WTC11 (cell line): ENCODE measurements around the gene LAMA2. TPM values are rescaled to one million over a fixed set of nuclear protein-coding genes. Genes with fewer than 3 reads are reported as not detected.

Experiments
- ATAC-seq: fragments of 200-7000 bp; cut with Tn5 transposase; 2 replicates; pipeline ENCODE4 v1.10.0; 2021; ENCODE audit warnings: mild to moderate bottlenecking, moderate library complexity
- CTCF ChIA-PET: fragments of 300-600 bp; sonication (Branson Sonifier 250); formaldehyde crosslinking; loops from one replicate; lab custom pipeline; 2021; ENCODE audit warnings: antibody characterized with exemption; lab: Charles Lee
- POLR2A ChIA-PET: fragments of 350-600 bp; sonication (Branson Sonifier 250); formaldehyde crosslinking; loops from one replicate; lab custom pipeline; 2021; ENCODE audit warnings: antibody characterized with exemption; lab: Charles Lee
- DNase-seq: peaks from one replicate; pipeline ENCODE4 v3.0.0; 2021; ENCODE audit warnings: low spot score
- H3K27ac Mint-ChIP-seq: 2 replicates; pipeline ENCODE4 v1.8.0; 2021; ENCODE audit warnings: mixed read lengths
- H3K27me3 Mint-ChIP-seq: 2 replicates; pipeline ENCODE4 v1.8.0; 2021; ENCODE audit warnings: low read depth, mild to moderate bottlenecking, moderate library complexity, mixed read lengths
- H3K36me3 Mint-ChIP-seq: 2 replicates; pipeline ENCODE4 v1.8.0; 2021; ENCODE audit warnings: mixed read lengths
- H3K4me1 Mint-ChIP-seq: 2 replicates; pipeline ENCODE4 v1.8.0; 2022; ENCODE audit warnings: mixed read lengths
- H3K4me3 Mint-ChIP-seq: 2 replicates; pipeline ENCODE4 v1.8.0; 2021; ENCODE audit warnings: mild to moderate bottlenecking, moderate library complexity, mixed read lengths
- H3K9me3 Mint-ChIP-seq: 2 replicates; pipeline ENCODE4 v1.8.0; 2021; ENCODE audit warnings: mixed read lengths
- ATF3 ChIP-seq: sonication (generic); formaldehyde crosslinking; conservative IDR thresholded peaks from 2 replicates; pipeline ENCODE4 v1.8.1; 2022; ENCODE audit warnings: mild to moderate bottlenecking, missing genetic modification reagents
- E2F1 ChIP-seq: sonication (generic); formaldehyde crosslinking; IDR thresholded peaks from 2 replicates; pipeline ENCODE4 v1.8.0; 2022; ENCODE audit warnings: mild to moderate bottlenecking, missing genetic modification reagents
- PRDM15 ChIP-seq: sonication (generic); formaldehyde crosslinking; IDR thresholded peaks from 2 replicates; pipeline ENCODE4 v1.8.0; 2022; ENCODE audit warnings: missing genetic modification reagents
- STAT6 ChIP-seq: sonication (generic); formaldehyde crosslinking; conservative IDR thresholded peaks from 2 replicates; pipeline ENCODE4 v1.8.1; 2023; ENCODE audit warnings: mild to moderate bottlenecking, low read depth, missing genetic modification reagents, moderate library complexity
- ZBTB21 ChIP-seq: sonication (generic); formaldehyde crosslinking; IDR thresholded peaks from 2 replicates; pipeline ENCODE4 v1.8.1; 2023; ENCODE audit warnings: mild to moderate bottlenecking, missing genetic modification reagents, borderline replicate concordance
- ZNF317 ChIP-seq: sonication (generic); formaldehyde crosslinking; IDR thresholded peaks from 2 replicates; pipeline ENCODE4 v1.8.1; 2023; ENCODE audit warnings: low read depth, mild to moderate bottlenecking, moderate library complexity, missing genetic modification reagents, borderline replicate concordance
- ZNF423 ChIP-seq: fragments of 250-450 bp; sonication (Bioruptor Pico); IDR thresholded peaks from 2 replicates; pipeline ENCODE4 v2.1.2; 2022; ENCODE audit warnings: mild to moderate bottlenecking, moderate library complexity
- total RNA-seq: library from RNA; stranded (reverse); gene quantifications from 3 replicates; pipeline ENCODE4 v1.2.3, GENCODE V29; 2021
- TF ChIP-seq, protein P1 (sequence below): sonication (generic); formaldehyde crosslinking; IDR thresholded peaks from 2 replicates; pipeline ENCODE4 v1.8.1; 2023; ENCODE audit warnings: mild to moderate bottlenecking, missing genetic modification reagents, borderline replicate concordance
- TF ChIP-seq, protein P2 (sequence below): sonication (generic); formaldehyde crosslinking; IDR thresholded peaks from 2 replicates; pipeline ENCODE4 v1.8.0; 2022; ENCODE audit warnings: mild to moderate bottlenecking, missing genetic modification reagents

The LAMA2 gene
- total RNA-seq, 1 experiment from 2014 or later: 6.6 TPM

GRCh38 chr6:129488313-129488712, 605.4 kb downstream of the LAMA2 start (continued):
- TF ChIP-seq, protein P1, sequence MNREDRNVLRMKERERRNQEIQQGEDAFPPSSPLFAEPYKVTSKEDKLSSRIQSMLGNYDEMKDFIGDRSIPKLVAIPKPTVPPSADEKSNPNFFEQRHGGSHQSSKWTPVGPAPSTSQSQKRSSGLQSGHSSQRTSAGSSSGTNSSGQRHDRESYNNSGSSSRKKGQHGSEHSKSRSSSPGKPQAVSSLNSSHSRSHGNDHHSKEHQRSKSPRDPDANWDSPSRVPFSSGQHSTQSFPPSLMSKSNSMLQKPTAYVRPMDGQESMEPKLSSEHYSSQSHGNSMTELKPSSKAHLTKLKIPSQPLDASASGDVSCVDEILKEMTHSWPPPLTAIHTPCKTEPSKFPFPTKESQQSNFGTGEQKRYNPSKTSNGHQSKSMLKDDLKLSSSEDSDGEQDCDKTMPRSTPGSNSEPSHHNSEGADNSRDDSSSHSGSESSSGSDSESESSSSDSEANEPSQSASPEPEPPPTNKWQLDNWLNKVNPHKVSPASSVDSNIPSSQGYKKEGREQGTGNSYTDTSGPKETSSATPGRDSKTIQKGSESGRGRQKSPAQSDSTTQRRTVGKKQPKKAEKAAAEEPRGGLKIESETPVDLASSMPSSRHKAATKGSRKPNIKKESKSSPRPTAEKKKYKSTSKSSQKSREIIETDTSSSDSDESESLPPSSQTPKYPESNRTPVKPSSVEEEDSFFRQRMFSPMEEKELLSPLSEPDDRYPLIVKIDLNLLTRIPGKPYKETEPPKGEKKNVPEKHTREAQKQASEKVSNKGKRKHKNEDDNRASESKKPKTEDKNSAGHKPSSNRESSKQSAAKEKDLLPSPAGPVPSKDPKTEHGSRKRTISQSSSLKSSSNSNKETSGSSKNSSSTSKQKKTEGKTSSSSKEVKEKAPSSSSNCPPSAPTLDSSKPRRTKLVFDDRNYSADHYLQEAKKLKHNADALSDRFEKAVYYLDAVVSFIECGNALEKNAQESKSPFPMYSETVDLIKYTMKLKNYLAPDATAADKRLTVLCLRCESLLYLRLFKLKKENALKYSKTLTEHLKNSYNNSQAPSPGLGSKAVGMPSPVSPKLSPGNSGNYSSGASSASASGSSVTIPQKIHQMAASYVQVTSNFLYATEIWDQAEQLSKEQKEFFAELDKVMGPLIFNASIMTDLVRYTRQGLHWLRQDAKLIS (CRISPR knock-in tag): no peak
- TF ChIP-seq PRDM15 (no peak), E2F1 (CRISPR knock-in tag) (no peak), STAT6 (CRISPR knock-in tag) (no peak)

DNA sequence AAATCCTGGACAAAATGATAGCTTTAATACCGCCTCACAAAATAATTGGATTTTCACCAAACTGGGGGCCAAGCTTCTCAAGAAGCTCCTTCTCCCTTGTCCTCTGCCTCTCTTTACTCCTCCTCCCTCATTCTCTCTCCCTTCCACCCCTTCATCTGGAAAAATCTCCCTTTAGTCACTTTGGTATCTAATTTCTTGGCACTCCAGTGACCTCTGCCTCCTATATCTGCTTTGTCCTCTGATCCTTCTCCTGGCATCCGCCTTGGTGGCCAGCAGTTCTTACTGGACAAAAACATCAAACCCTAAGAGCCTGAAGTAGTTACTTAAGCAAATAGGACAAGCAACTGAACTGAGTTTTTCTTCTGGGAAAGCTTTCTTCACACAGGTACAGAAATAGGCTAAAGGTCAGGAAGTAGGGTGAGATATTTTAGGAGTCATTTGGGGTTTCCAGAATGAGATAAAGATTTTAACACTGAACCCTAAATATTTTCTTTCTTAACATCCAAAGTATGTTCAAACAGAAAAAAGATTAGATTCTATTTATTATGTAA, 606.4 kb downstream of the LAMA2 start:
- H3K27ac Mint-ChIP-seq: no peak overlapping the region
- H3K9me3 Mint-ChIP-seq: no peaks in the 10 kb centered on the region
- peaks cover 13% of the 10 kb centered on the region for H3K4me1 Mint-ChIP-seq
- ChIA-PET CTCF (interaction anchor here (1.4 to 3.9 kb wide), 2 partner anchors 10 to 86 kb away, joined by 5 to 12 read pairs; no protein-coding TSS in a partner anchor), POLR2A (no interaction called here)
- H3K36me3 Mint-ChIP-seq: no peaks in the 10 kb centered on the region
- TF ChIP-seq ZNF317 (CRISPR knock-in tag) (no peak), ATF3 (CRISPR knock-in tag) (no peak), ZBTB21 (CRISPR knock-in tag) (no peak), ZNF423 (CRISPR knock-in tag) (no peak)
- TF ChIP-seq, protein P2, sequence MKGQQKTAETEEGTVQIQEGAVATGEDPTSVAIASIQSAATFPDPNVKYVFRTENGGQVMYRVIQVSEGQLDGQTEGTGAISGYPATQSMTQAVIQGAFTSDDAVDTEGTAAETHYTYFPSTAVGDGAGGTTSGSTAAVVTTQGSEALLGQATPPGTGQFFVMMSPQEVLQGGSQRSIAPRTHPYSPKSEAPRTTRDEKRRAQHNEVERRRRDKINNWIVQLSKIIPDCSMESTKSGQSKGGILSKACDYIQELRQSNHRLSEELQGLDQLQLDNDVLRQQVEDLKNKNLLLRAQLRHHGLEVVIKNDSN (CRISPR knock-in tag): no peak
- no peaks in the 10 kb centered on the region for H3K27me3 Mint-ChIP-seq
- ATAC-seq (no peak), DNase-seq (no peak)
- no peak overlapping the region for H3K4me3 Mint-ChIP-seq
